GM12872 (cell line): ENCODE results near the gene TAOK1.

Source experiments
- CTCF ChIP-seq: IDR thresholded peaks from 3 replicates; pipeline ENCODE4 v1.5.1; 2011; ENCODE audit warnings: low read depth, mild to moderate bottlenecking, low read length, moderate library complexity; ENCODE audit not compliant: insufficient read depth

The TAOK1 gene

GRCh38 chr17:29595107-29595942 lies 205.2 kb downstream of the TAOK1 start:
- no peak for TF ChIP-seq CTCF

GRCh38 chr17:29595943-29596774 lies 206.0 kb downstream of the TAOK1 start:
- no peak for TF ChIP-seq CTCF

- TF ChIP-seq CTCF: no peak
Observed at GRCh38 chr17:29596811-29597210, 206.6 kb downstream of the TAOK1 start.

- no peak for TF ChIP-seq CTCF
Observed at GRCh38 chr17:29597361-29598172, 207.4 kb downstream of the TAOK1 start.
